SK-N-SH treated with all-trans-retinoic acid at 6 μM for 48 hours (cell line): ENCODE results near the gene CDC26.
"Not testable (repeated sequence)": the region's sequence is repeated elsewhere in the genome, so short reads cannot be mapped to it uniquely, and the experiment has no call there.

Experiments used
- ATAC-seq: fragments of 200-7000 bp; cut with Tn5 transposase; 3 replicates; pipeline ENCODE4 v1.9.1; 2020; ENCODE audit warnings: mild to moderate bottlenecking, moderate library complexity
- ARNTL ChIP-seq: fragments of 450-650 bp; formaldehyde crosslinking; IDR thresholded peaks from 2 replicates; pipeline ENCODE4 v1.5.0; 2020; ENCODE audit warnings: low read depth, mild to moderate bottlenecking, moderate library complexity, borderline replicate concordance
- BACH2 ChIP-seq: fragments of 250-450 bp; sonication (Bioruptor Pico); IDR thresholded peaks from 2 replicates; pipeline ENCODE4 v1.9.0; 2021; ENCODE audit warnings: mild to moderate bottlenecking, borderline replicate concordance
- CREB5 ChIP-seq: fragments of 250-450 bp; sonication (Bioruptor Pico); IDR thresholded peaks from 2 replicates; pipeline ENCODE4 v1.5.1; 2020; ENCODE audit warnings: low read depth, mild to moderate bottlenecking, moderate library complexity
- CSDC2 ChIP-seq: fragments of 250-450 bp; sonication (Bioruptor Pico); IDR thresholded peaks from 2 replicates; pipeline ENCODE4 v1.5.0; 2020; ENCODE audit warnings: mild to moderate bottlenecking, moderate library complexity
- CSRNP3 ChIP-seq: fragments of 250-450 bp; sonication (Bioruptor Pico); IDR thresholded peaks from 2 replicates; pipeline ENCODE4 v1.5.1; 2021; ENCODE audit warnings: mild to moderate bottlenecking, moderate library complexity
- ESRRG ChIP-seq: fragments of 250-450 bp; sonication (Bioruptor Pico); IDR thresholded peaks from 2 replicates; pipeline ENCODE4 v1.6.1; 2021; ENCODE audit warnings: mild to moderate bottlenecking
- GLIS3 ChIP-seq: fragments of 250-450 bp; sonication (Bioruptor Pico); IDR thresholded peaks from 2 replicates; pipeline ENCODE4 v1.5.0; 2020; ENCODE audit warnings: mild to moderate bottlenecking, moderate library complexity
- ISL1 ChIP-seq: fragments of 250-450 bp; sonication (Bioruptor Pico); IDR thresholded peaks from 2 replicates; pipeline ENCODE4 v2.1.2; 2022; ENCODE audit warnings: mild to moderate bottlenecking, moderate library complexity
- OSR1 ChIP-seq: fragments of 250-450 bp; sonication (Bioruptor Pico); IDR thresholded peaks from 2 replicates; pipeline ENCODE4 v1.8.0; 2022; ENCODE audit warnings: moderate library complexity, mild to moderate bottlenecking, inconsistent platforms
- PATZ1 ChIP-seq: fragments of 250-450 bp; sonication (Bioruptor Pico); IDR thresholded peaks from 2 replicates; pipeline ENCODE4 v1.8.0; 2020; ENCODE audit warnings: mild to moderate bottlenecking, moderate library complexity, borderline replicate concordance
- POU6F1 ChIP-seq: fragments of 250-450 bp; sonication (Bioruptor Pico); IDR thresholded peaks from 2 replicates; pipeline ENCODE4 v1.8.0; 2021; ENCODE audit warnings: low read depth, mild to moderate bottlenecking, moderate library complexity, borderline replicate concordance
- RARB ChIP-seq: fragments of 250-450 bp; sonication (Bioruptor Pico); IDR thresholded peaks from 2 replicates; pipeline ENCODE4 v1.8.0; 2021; ENCODE audit warnings: mild to moderate bottlenecking, moderate library complexity
- SNAI2 ChIP-seq: fragments of 250-450 bp; sonication (Bioruptor Pico); IDR thresholded peaks from 2 replicates; pipeline ENCODE4 v1.5.0; 2020; ENCODE audit warnings: mild to moderate bottlenecking, moderate library complexity
- TCF4 ChIP-seq: fragments of 250-450 bp; sonication (Bioruptor Pico); IDR thresholded peaks from 2 replicates; pipeline ENCODE4 v1.8.0; 2021; ENCODE audit warnings: mild to moderate bottlenecking, moderate library complexity, borderline replicate concordance
- TOX ChIP-seq: fragments of 250-450 bp; sonication (Bioruptor Pico); IDR thresholded peaks from 2 replicates; pipeline ENCODE4 v1.8.0; 2021; ENCODE audit warnings: mild to moderate bottlenecking, moderate library complexity, borderline replicate concordance
- TSHZ2 ChIP-seq: fragments of 250-450 bp; sonication (Bioruptor Pico); IDR thresholded peaks from 2 replicates; pipeline ENCODE4 v1.5.0; 2020; ENCODE audit warnings: mild to moderate bottlenecking, moderate library complexity
- ZC3H10 ChIP-seq: fragments of 250-450 bp; sonication (Bioruptor Pico); IDR thresholded peaks from 2 replicates; pipeline ENCODE4 v1.5.1; 2021; ENCODE audit warnings: mild to moderate bottlenecking, moderate library complexity
- ZFP30 ChIP-seq: fragments of 450-650 bp; formaldehyde crosslinking; IDR thresholded peaks from 2 replicates; pipeline ENCODE4 v1.5.0; 2022; ENCODE audit warnings: mild to moderate bottlenecking, moderate library complexity
- ZNF565 ChIP-seq: fragments of 450-650 bp; formaldehyde crosslinking; conservative IDR thresholded peaks from 2 replicates; pipeline ENCODE4 v1.5.0; 2020; ENCODE audit warnings: low read depth, mild to moderate bottlenecking, moderate library complexity
- ZNF70 ChIP-seq: fragments of 450-650 bp; formaldehyde crosslinking; IDR thresholded peaks from 2 replicates; pipeline ENCODE4 v1.5.0; 2020; ENCODE audit warnings: mild to moderate bottlenecking, moderate library complexity
- ZNF8 ChIP-seq: fragments of 450-650 bp; formaldehyde crosslinking; IDR thresholded peaks from 2 replicates; pipeline ENCODE4 v1.5.0; 2020; ENCODE audit warnings: mild to moderate bottlenecking, moderate library complexity

Gene CDC26

GRCh38 chr9:113298924-113299770, 23.8 kb upstream of the CDC26 start:
- no peak for ATAC-seq
- no peak for TF ChIP-seq TSHZ2 (CRISPR knock-in tag)
- no peak for TF ChIP-seq CREB5 (CRISPR knock-in tag)
- TF ChIP-seq TOX (CRISPR knock-in tag), result no peak
- no peak for TF ChIP-seq GLIS3 (CRISPR knock-in tag)
- no peak for TF ChIP-seq ZC3H10 (CRISPR knock-in tag)
- no peak for TF ChIP-seq SNAI2 (CRISPR knock-in tag)
- TF ChIP-seq ZNF565 (CRISPR knock-in tag), result no peak
- no peak for TF ChIP-seq TCF4 (CRISPR knock-in tag)
- TF ChIP-seq PATZ1, result no peak

- no peak for TF ChIP-seq ARNTL (CRISPR knock-in tag)
- TF ChIP-seq ZC3H10 (CRISPR knock-in tag), result no peak
- TF ChIP-seq RARB (CRISPR knock-in tag), result no peak
- no peak for TF ChIP-seq OSR1
- no peak for TF ChIP-seq ISL1
- no peak for TF ChIP-seq TOX (CRISPR knock-in tag)
- no peak for ATAC-seq
Observed at GRCh38 chr9:113298311-113298710, 22.9 kb upstream of the CDC26 start.

GRCh38 chr9:113296796-113297558, 21.6 kb upstream of the CDC26 start:
- ATAC-seq, result no peak
- TF ChIP-seq RARB (CRISPR knock-in tag) (no peak), CSRNP3 (CRISPR knock-in tag) (no peak)

- not testable (repeated sequence) for ATAC-seq
Observed at GRCh38 chr9:113296247-113296646, 20.9 kb upstream of the CDC26 start.

GRCh38 chr9:113293285-113293878, 18.0 kb upstream of the CDC26 start:
- TF ChIP-seq CSRNP3 (CRISPR knock-in tag) (no peak), SNAI2 (CRISPR knock-in tag) (no peak), POU6F1 (CRISPR knock-in tag) (no peak), ZFP30 (no peak), TOX (CRISPR knock-in tag) (no peak), CSDC2 (CRISPR knock-in tag) (no peak), ZNF70 (no peak), ZNF8 (no peak), BACH2 (CRISPR knock-in tag) (no peak), ISL1 (no peak), ESRRG (CRISPR knock-in tag) (no peak)
- ATAC-seq, result peak; percentile 35
